ENCODE results near the gene GCLC. TPM values are rescaled to one million over a fixed set of nuclear protein-coding genes. Genes with fewer than 3 reads are reported as not detected.
"Not testable (repeated sequence)": the region's sequence is repeated elsewhere in the genome, so short reads cannot be mapped to it uniquely, and the experiment has no call there.

Gene GCLC
- total and polyA plus RNA-seq, 8 donors: 9.3 to 176 (median 53.9) TPM

DNA sequence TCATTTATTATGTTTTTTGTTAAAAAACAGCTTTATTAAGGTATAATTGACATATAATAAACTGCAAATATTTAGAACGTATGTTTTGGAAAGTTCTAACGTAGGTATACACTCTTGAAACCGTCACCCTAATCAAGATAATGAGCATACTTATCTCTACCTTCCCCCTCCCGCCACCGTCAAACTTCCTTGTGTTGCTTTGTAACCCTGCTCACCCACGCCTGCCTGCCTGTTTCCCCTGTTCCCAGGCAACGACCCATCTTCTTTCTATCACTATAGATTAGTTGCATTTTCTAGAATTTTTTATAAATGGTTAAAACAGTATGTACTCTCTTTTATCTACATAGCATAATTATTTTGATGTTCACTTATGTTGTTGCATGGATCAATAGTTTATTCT lies 33.5 kb upstream of the GCLC start:
- H3K4me3 ChIP-seq: no peak overlapping the region
- no peaks in the 10 kb centered on the region for H3K27me3 ChIP-seq
- WGBS, 5 donors: 26 to 54% (median 36%) methylated on average over 7 of the region's 7 CpGs
- H3K27ac ChIP-seq: no peak overlapping the region
- no peaks in the 10 kb centered on the region for H3K36me3 ChIP-seq
- H3K4me1 ChIP-seq: peaks cover 0 to 7% (median 0%) of the 10 kb centered on the region in 4 donors
- DNase-seq: peak in 1 of 2 donors; percentile 23
- H3K9me3 ChIP-seq: no peaks in the 10 kb centered on the region
- TF ChIP-seq POLR2A (IDR thresholded peaks at IDR 0.05): no peak
- TF ChIP-seq POLR2AphosphoS5 (IDR thresholded peaks at IDR 0.05): no peak
- no peak for TF ChIP-seq EP300 (IDR thresholded peaks at IDR 0.05)
- TF ChIP-seq, protein P1, sequence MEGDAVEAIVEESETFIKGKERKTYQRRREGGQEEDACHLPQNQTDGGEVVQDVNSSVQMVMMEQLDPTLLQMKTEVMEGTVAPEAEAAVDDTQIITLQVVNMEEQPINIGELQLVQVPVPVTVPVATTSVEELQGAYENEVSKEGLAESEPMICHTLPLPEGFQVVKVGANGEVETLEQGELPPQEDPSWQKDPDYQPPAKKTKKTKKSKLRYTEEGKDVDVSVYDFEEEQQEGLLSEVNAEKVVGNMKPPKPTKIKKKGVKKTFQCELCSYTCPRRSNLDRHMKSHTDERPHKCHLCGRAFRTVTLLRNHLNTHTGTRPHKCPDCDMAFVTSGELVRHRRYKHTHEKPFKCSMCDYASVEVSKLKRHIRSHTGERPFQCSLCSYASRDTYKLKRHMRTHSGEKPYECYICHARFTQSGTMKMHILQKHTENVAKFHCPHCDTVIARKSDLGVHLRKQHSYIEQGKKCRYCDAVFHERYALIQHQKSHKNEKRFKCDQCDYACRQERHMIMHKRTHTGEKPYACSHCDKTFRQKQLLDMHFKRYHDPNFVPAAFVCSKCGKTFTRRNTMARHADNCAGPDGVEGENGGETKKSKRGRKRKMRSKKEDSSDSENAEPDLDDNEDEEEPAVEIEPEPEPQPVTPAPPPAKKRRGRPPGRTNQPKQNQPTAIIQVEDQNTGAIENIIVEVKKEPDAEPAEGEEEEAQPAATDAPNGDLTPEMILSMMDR (IDR thresholded peaks at IDR 0.05): no peak
- intact Hi-C loops (cut with DNase I; ENCODE audit: low total_unique reads): no loop called here

DNA sequence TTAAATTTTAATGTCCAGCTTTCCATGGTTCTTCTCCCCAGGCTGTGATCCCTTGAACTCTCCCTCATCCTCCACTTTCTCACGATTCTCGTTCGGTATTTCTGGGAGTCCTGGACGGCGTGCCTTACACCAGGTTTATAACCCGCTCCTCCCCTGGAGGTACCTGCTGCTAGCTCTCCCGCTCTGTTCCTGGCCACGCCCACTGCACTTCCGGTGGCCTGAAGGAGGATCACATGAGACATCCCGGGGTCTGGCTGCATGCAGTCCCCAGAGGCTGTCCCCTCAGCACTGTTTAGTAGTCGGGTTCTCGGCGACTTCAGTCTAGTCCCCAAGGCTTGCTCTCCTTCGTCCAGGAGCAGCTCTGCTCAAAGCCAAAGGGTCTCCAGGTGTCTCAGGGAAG lies 28.4 kb upstream of the GCLC start:
- H3K4me1 ChIP-seq: no peaks in the 10 kb centered on the region
- no peak overlapping the region for H3K4me3 ChIP-seq
- no peaks in the 10 kb centered on the region for H3K9me3 ChIP-seq
- H3K27me3 ChIP-seq: no peaks in the 10 kb centered on the region
- TF ChIP-seq, protein P1 (IDR thresholded peaks at IDR 0.05): no peak
- TF ChIP-seq POLR2AphosphoS5 (IDR thresholded peaks at IDR 0.05) (no peak), EP300 (IDR thresholded peaks at IDR 0.05) (no peak), POLR2A (IDR thresholded peaks at IDR 0.05) (no peak)
- 80 to 83% (median 81%) methylated on average over 12 to 14 of the region's 14 CpGs for WGBS, 5 donors
- H3K27ac ChIP-seq: no peak overlapping the region
- intact Hi-C loops (cut with DNase I; ENCODE audit: low total_unique reads): no loop called here
- H3K36me3 ChIP-seq: no peaks in the 10 kb centered on the region
- DNase-seq: no peak

DNA sequence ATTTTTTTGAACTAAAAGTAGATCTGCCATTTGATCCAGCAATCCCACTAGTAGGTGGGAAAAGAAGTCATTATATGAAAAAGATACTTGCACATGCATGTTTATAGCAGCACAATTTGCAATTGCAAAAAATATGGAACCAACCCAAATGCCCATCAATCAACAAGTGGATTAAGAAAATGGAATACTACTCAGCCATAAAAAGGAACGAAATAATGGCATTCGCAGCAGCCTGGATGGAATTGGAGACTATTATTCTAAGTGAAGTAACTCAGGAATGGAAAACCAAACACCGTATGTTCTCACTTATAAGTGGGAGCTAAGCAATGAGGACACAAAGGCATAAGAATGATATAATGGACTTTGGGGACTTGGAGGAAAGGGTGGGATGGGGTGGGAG lies 27.5 kb upstream of the GCLC start:
- H3K27me3 ChIP-seq; H3K36me3 ChIP-seq; intact Hi-C loops (cut with DNase I; ENCODE audit: low total_unique reads); H3K9me3 ChIP-seq; H3K4me1 ChIP-seq; H3K4me3 ChIP-seq; DNase-seq; H3K27ac ChIP-seq: not testable (repeated sequence)
- WGBS, 5 donors: 88 to 94% (median 93%) methylated on average over 3 of the region's 3 CpGs

DNA sequence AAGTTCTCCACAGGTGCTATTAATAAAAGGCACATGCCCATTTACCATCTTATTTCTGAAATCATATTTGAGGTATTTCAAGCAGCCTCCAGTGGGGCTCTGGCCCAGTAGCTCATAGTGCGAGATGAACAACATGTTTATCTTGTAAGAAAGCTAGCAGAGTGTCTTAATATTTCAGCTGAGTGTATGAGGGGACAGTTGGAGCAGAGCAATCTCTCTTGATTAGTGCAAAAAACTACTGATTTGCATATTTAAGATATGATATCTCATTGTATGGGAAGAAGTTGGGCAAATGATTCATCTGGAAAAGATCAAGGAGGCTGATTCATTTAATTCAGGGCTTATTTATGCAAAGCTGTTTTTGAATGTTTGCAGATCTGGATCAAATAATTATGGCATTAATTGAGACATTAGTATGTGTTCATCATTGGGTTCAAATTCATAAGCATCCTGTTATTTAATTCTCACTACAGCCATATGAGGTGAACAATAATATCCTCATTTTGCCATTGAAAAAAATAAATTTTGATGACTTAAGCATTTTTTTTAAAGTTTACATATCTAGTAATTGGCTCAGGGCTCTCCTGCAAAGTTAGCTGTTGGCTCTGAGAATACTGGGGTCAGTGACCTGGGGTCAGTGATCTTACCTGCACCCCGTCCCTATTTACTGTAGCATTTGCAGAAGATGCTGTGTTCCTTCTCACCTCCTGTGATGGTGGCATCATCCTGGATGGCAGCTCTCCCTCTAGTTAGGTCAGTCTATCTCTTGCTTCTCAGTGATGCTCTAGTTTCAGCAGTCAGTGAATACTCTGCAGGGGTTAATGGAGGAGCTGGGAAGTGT lies 24.1 kb upstream of the GCLC start:
- Histone ChIP-seq H3K36me3 (no peaks in the 10 kb centered on the region), H3K9me3 (no peaks in the 10 kb centered on the region), H3K4me1 (peaks cover 0 to 4% (median 0%) of the 10 kb centered on the region in 4 donors), H3K27ac (no peak overlapping the region), H3K4me3 (no peak overlapping the region), H3K27me3 (no peaks in the 10 kb centered on the region)
- TF ChIP-seq POLR2A (IDR thresholded peaks at IDR 0.05) (no peak), EP300 (IDR thresholded peaks at IDR 0.05) (no peak), POLR2AphosphoS5 (IDR thresholded peaks at IDR 0.05) (no peak)
- TF ChIP-seq, protein P1 (IDR thresholded peaks at IDR 0.05): no peak
- WGBS, 5 donors: 73 to 88% (median 80%) methylated on average over 2 of the region's 2 CpGs
- intact Hi-C loops (cut with DNase I; ENCODE audit: low total_unique reads): no loop called here
- no peak for DNase-seq

DNA sequence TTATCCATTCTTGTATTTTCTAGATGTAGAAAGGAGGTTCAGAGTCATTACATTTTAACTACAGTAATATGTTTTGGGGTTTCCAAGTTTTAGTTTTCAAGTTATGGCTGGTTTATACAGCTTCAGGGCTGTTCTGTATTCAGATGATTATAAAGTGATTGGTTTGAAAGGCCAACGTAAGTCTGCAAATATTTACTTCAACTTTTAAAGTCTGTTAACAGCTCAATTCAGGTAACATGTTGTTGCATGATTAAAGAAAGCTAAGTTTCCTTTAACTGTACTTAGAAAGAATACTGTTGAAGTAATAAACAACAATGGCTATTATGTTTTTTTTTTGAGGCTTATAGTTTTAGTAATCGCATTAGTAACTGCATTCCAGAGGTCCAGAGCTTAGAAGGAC lies 22.8 kb upstream of the GCLC start:
- intact Hi-C loops (cut with DNase I; ENCODE audit: low total_unique reads): no loop called here
- no peaks in the 10 kb centered on the region for H3K27me3 ChIP-seq
- no peak overlapping the region for H3K4me3 ChIP-seq
- no peak for DNase-seq
- H3K27ac ChIP-seq: no peak overlapping the region
- H3K4me1 ChIP-seq: peaks cover 0 to 4% (median 0%) of the 10 kb centered on the region in 4 donors
- no peaks in the 10 kb centered on the region for H3K9me3 ChIP-seq
- TF ChIP-seq EP300 (IDR thresholded peaks at IDR 0.05): no peak
- TF ChIP-seq, protein P1 (IDR thresholded peaks at IDR 0.05): no peak
- no peak for TF ChIP-seq POLR2AphosphoS5 (IDR thresholded peaks at IDR 0.05)
- no peak for TF ChIP-seq POLR2A (IDR thresholded peaks at IDR 0.05)
- 27 to 39% (median 28%) methylated on average over 2 of the region's 2 CpGs for WGBS, 5 donors
- H3K36me3 ChIP-seq: no peaks in the 10 kb centered on the region

Data from stomach (tissue), 9 donors.